SKM-1 treated with dmso at 0.1 percent for 144 hours (cell line): ENCODE results near the gene SETD2.
"Not testable (repeated sequence)": the region's sequence is repeated elsewhere in the genome, so short reads cannot be mapped to it uniquely, and the experiment has no call there.

Experiments used
- DNase-seq: peaks from one replicate; lab custom pipeline; 2025; ENCODE audit not compliant: unreplicated experiment; lab: John Stamatoyannopoulos, UW

SETD2 gene

DNA sequence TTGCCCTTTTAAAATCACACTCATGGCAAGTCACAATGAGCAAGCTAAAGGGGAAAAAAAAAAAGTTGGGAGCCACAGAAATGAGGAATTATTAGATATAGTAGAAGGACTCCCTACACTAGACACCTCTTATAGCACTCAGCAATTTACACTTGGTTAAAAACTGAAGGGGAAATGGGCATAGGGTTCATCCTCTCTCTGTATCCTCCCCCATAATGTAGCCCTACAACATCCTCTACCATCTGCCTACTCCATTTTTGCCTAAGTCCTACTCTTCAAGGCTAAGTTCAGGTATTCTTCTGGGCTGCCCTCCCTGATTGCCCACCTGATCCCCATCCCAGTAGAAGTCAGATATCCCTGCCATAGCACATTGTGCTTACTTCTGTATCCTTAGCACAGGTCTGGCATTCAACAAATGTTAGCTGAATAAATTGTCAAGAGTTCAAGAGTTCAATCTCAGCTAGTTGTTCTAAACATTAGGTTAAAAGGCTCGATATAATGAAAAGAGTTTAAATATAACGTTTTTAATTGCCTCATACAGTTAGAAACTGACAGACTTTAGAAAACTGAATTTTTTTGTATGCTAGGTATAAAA is 14.5 kb downstream of the SETD2 start:
- DNase-seq, result no peak

DNA sequence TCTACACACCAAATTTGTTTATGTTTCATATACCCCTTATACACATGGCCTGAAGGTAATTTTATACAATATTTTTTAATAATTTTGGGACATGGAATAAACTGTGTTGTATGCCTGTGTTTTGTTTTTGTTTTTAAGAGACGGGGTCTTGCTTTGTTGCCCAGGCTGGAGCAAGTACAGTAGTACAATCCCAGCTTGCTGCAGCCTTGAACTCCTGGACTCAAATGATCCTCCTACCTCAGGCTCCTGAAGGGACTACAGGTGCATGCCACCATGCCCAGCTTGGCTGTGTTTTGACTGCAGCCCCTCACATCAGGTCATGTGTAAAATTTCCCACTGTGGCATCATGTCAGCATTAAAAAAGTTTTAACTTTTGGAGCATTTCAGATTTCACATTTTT is 18.6 kb downstream of the SETD2 start:
- DNase-seq, result no peak

DNA sequence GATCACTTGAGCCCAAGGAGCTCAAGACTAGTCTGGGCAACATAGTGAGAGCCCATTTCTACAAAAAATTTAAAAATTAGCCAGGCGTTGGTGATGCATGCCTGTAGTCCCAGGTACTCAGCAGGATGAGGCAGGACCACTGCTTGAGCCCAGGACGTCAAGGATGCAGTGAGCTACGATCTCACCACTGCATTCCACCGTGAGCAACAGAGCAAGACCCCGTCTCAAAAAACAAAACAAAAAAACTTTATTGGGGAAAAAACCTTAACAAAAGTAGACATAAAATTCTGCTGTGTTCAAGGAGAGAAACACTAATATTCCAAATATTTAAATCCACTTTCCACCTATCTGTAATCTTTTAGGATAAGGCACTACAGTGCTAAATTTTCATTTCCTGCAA is 20.8 kb downstream of the SETD2 start:
- no peak for DNase-seq

DNA sequence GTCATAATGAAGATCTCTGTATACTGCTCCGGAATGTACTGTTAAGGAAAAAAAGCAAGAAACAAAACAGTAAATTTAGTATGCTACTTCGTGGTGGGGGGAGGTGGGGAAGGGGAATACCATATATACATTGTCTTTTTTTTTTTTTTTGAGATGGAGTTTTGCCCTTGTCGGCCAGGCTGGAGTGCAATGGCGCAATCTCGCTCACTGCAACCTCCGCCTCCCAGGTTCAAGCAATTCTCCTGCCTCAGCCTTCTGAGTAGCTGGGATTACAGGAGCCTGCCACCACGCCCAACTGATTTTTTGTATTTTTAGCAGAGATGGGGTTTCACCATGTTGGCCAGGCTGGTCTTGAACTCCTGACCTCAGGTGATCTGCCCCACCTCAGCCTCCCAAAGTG is 21.4 kb downstream of the SETD2 start:
- not testable (repeated sequence) for DNase-seq

DNA sequence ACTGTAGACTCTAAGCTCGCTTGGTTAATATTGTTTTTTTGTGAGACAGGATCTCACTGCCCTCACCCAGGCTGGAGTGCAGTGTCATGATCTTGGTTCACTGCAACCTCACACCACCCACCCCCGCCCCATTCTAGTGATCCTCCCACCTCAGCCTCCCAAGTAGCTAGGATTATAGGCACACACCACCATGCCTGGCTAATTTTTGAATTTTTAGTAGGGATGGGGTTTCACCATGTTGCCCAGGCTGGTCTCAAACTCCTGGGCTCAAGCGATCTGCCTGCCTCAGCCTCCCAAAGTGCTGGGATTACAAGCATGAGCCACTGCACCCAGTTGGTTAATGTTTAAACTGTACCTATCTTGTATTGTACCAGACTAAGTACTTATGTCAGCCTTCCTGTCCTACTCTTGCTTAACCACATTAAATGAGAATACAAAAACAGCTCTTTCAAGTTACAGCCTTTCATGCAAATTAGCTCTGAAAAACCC is 22.9 kb downstream of the SETD2 start:
- DNase-seq, result peak; percentile 4

DNA sequence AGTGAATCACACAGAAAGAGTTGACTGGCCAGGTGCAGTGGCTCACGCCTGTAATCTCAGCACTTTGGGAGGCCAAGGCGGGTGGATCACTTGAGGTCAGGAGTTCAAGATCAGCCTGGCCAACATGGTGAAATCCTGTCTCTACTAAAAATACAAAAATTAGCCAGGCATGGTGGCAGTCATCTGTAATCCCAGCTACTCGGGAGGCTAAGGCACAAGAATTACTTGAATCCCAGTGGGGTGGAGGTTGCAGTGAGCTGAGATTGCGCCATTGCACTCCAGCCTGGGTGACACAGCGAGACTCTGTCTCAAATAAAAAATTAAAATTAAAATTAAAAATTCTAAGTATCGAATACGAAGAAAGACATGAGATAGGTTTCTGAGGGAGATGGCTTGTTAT is 23.4 kb downstream of the SETD2 start:
- DNase-seq, result not testable (repeated sequence)

DNA sequence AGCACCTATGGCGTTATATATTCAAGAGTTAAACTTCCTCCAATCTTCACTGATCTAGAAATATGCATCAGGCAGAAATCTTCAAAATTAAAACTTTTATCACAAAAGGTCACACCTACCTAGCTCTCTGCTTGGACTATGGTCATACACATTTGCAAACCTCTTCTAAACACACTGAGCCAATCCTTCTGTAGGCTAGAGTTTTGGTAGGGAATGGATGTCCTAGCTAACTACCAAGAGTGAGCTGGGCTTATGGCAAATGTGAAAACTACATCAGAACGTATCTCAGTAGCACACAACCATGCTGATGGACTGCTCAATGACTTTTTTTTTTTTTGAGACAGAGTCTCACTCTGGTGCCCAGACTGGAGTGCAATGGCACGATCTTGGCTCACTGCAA is 29.6 kb downstream of the SETD2 start:
- no peak for DNase-seq

DNA sequence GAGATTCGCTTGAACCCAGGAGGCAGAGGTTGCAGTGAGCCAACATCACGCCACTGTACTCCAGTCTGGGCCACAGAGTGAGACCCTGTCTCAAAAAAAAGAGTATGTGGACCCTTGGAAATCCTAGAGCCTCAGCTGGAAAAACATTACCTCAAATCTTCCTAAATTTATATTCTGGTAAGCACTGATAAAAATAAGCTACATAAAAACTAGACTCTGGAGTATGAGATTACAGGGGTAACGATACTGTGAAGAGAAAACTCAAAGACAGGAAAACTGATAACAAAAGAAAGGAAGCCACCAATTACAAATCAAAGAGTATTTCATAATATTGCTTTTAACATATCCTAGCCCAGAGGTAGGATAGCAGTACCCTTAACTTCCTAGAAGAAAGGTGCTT is 30.3 kb downstream of the SETD2 start:
- DNase-seq, result no peak

DNA sequence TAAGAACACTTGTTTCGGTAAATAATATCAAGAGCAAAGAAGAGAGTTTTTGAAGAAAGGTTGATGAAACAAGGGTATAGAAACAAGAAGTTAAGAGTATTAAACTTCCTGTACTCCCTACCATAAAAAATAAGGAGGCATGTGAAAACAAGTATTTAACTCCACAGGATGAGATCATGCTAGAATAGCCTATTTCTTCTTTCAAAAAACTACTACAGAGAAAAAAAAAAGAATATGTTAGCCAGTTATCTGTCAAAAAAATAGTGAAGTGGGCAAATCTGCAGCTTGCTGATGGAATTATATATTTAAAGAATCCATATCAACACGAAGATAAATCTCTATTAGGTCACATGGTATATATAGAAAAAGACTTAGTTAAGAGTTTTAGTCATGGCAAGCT is 33.4 kb downstream of the SETD2 start:
- DNase-seq, result no peak

DNA sequence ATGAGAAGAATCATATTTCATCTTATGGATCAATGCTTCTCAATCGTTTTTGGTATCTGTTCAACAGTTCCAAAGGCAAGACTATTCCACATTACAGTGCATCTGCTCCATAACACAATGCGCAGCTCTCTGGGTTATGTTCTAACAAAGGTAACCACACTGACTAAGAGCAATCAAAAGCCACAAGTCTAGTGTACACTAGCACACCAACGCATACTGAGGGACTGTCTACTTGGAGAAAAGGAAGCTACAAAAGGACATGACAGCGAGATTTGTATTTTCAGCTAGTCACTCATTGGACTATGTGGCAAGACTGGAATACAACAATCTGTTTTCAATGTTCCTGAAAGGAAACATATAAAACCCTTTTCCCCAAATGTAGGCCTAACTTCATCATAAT is 35.8 kb downstream of the SETD2 start:
- DNase-seq, result no peak

DNA sequence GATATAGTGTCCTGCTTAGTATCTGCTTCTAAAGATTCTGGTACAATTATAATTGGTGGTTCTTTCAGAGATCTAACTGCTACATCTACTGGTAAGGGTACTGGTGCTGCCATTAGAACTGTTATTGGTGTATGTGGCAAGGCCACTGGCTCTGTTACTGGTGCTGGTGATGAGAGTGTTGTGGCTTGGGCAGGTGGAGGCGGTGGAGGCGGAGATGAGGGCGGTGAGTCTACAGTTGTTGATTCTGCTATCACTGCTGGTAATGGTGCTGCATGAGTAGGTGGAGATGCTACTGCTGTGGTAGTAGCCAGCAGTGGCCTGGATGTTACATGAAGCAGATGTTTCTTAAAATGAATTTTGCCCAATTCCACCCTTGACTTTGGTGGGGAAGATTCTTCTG is 40.1 kb downstream of the SETD2 start:
- no peak for DNase-seq

DNA sequence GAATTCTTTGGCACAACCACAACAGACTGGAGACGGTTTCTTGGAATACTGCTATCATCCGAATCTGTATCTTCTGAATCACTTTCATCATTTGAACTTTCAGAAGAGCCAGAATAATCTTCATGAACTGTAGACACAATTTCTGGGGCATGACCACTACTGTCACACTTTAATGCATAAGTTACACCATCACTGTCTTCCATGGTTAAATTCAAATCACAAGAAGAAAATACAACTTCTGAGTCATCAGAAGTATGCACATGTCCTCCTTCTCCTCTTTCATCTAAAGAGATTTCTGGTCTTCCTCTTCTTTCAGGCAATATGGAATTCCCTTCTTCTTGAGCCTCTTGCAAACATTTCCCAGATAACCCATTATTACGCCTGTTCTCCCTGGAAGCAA is 42.5 kb downstream of the SETD2 start:
- no peak for DNase-seq

DNA sequence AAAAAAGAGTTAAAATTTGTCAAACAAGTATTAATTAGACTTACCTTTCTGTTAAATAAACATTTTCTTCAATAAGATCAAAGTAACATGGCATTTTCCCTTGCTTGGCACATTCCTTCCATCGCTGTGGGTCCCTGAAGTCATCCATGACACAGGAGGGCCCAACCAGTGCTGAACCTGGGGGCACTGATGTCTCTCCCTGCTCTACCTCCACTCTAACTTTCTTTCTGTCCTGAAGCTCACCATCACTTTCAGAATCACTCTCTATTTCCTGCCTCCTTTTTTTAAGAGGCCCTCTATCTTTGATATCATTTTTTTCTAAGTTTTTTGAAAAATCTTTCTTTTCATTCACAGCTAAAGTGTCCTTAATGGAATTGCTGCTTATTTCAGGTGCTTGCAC is 43.8 kb downstream of the SETD2 start:
- DNase-seq, result no peak

DNA sequence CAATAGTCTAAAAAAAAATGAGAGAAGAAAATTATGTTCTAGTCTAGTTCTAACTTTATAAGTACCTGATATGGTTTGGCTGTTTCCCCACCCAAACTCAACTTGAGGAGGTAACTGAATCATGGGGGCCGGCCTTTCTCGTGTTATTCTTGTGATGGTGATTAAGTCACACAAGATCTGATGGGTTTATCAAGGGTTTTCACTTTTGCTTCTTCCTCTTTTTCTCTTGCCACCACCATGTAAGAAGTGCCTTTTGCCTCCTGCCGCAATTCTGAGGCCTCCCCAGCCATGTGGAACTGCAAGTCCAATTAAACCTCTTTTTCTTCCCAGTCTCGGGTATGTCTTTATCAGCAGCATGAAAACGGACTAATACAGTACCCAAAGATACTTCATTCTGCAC is 44.5 kb downstream of the SETD2 start:
- DNase-seq, result not testable (repeated sequence)

DNA sequence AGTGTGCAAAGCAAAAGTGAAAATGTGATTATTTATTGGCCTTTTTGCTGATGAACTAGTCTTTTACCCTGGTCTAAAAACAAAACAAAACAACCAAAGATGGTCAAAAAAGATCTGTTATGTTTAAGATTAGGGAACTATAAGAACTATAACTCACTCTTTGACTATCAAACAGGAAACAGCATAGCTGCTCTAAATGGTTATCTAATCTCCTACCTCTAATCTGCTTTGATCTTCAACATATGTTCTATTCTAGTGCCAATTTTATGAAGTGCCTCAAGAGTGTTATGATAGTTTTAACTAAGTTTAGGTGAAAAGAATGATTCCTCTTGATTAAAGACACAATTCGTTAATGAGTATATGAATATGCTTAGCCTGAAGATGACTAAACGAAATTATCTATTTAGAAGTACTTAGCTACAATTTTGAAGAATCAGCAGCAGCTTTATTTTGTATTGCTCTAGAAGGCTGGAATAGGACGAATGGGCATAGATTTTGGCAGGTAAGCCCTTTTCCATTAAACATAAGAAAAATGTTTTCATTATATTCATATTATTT is 46.0 kb downstream of the SETD2 start:
- no peak for DNase-seq

DNA sequence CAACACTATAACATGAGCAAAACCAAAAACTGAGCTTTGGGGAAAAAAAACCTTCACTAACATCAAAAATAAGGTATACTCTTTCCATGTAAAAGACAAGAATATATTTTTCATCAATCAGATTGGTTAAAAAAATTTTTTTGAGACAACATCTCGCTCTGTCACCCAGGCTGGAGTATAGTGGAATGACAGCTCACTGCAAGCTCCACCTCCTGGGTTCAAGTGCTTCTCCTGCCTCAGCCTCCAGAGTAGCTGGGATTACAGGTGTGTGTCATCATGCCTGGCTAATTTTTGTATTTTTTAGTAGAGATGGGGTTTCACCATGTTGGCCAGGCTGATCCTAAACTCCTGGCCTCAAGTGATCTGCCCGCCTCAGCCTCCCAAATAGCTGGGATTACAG is 48.4 kb downstream of the SETD2 start:
- DNase-seq, result not testable (repeated sequence)

DNA sequence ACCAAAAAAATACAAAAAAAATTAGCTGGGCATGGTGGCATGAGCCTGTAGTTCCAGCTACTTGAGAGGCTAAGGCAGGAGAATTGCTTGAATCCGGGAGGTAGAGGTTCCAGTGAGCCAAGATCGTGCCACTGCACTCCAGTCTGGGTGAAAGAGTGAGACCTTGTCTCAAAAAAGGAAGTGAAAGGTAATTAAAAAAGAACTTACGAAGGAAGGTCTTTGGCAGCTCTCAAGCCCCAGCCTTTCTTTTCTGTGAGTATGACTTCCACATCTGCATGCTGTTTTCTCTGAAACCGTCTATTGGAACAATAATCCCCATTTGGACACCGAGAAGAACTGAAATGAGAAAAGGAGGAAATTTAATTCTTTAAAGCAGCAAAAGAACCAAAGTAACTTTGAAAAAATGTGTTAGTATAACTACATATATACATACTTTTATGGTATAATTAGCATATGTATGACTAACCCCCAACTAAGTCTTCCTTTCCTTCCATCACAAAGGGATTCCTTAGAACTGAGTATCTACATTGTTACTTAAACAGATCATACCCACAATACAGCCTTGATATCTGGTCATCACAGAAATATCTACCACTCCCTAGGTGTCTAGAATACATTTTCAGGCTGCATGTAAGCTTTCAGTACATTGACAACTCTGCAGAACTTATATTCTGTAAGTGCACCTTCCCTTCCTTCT is 50.1 kb downstream of the SETD2 start:
- peak; percentile 6 for DNase-seq

DNA sequence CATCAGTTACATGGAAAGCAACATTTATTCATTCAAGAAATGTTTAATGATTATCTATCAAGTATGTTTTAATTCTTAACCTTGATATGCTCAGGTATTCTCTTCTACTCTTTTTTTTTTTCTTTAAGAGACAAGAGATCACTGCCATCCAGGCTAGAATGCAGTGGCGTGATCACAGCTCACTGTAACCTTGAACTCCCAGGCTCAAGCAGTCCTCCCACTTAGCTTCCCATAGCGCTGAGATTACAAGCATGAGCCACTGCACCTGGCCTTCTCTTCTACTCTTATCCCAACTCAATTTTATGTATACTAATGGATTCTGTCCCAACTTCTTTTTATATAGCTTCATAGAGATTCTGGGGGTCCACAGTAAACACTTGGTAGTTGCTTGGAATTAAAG is 50.9 kb downstream of the SETD2 start:
- DNase-seq, result no peak

DNA sequence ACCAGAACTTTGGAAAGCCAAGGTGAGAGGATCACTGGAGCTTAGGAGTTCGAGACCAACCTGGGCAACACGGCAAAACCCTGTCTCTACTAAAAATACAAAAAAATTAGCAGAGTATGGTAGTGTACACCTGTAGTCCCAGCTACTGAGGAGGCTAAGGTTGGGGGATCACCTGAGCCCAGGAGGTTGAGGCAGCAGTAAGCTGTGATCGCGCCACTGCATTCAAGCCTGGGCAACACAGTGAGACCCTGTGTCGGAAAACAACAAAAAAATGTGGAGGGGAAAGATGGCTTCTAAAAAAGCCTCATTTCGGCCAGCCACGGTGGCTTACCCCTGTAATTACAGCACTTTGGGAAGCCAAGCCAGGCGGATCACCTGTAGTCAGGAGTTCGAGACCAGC is 54.5 kb downstream of the SETD2 start:
- DNase-seq, result no peak

DNA sequence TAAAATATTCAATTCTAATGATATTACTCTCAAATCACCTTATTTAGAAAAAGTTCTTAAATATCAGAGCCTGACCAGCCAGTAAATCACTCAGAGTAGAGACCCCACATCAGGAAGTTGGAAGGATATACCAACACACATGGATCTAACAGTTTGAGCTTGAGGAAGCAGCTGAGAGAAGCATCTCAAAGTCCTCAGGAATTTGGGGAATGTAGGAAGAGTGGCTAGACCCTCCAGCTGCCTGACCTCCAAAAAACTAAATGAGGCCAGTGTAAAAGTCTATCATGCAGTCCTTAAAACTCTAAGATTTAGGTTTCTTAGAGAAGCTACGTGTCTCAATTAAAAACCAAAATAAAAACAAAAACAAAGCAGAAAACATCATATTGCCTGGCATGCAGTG is 55.4 kb downstream of the SETD2 start:
- no peak for DNase-seq

DNA sequence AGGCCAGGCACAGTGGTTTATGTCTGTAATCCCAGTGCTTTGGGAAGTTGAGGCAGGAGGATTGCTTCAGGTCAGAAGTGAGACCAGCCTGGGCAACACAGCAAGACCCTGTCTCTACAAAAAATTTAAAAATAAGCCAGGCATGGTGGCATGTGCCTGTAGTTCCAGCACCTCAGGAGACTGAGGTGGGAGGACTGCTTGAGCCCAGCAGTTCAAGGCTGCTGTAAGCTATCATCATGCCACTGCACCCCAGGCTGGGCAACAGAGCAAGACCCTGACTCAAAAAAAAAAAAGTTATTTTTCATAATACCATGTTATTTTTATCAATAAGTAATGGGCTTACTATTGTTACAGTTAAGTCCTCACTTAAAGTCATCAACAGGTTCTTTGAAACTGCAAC is 59.7 kb downstream of the SETD2 start:
- no peak for DNase-seq

DNA sequence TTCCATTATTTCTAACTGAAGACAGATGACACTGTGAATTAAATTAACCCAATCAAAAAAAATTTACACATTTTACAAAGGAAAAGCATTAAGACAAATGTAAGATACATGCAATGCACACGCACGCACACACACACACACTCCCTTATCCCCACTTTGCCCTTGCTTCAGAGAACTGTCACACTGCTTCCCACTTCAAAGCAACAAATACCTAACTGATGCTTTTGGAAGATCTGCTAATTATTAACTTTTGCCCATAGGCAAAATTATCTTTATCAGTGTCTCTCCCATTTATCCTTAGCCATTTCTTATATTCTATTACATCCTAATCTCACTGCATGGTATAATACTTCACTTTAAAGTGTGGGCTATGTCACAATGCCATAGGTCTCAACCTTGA is 60.3 kb downstream of the SETD2 start:
- DNase-seq, result no peak
